C4-2B (cell line): ENCODE data around the gene PCNX3.
"Not testable (repeated sequence)": the region's sequence is repeated elsewhere in the genome, so short reads cannot be mapped to it uniquely, and the experiment has no call there.

Experiments used
- H3K27ac ChIP-seq: fragments of 450-650 bp; 2 replicates; pipeline ENCODE4 v1.5.1; 2017
- CTCF ChIP-seq: fragments of 450-650 bp; conservative IDR thresholded peaks from 2 replicates; pipeline ENCODE4 v1.5.1; 2017; ENCODE audit warnings: mild to moderate bottlenecking
- ZFX ChIP-seq: fragments of 450-650 bp; IDR thresholded peaks from 2 replicates; pipeline ENCODE4 v1.6.1; 2017

Gene PCNX3

GRCh38 chr11:65654375-65655349 is 39.1 kb downstream of the PCNX3 start:
- H3K27ac ChIP-seq: peak overlapping the region; percentile 80
- TF ChIP-seq CTCF (no peak), ZFX (no peak)

GRCh38 chr11:65655570-65656332 is 40.2 kb downstream of the PCNX3 start:
- no peak overlapping the region for H3K27ac ChIP-seq
- TF ChIP-seq CTCF: no peak
- no peak for TF ChIP-seq ZFX

GRCh38 chr11:65657426-65657825 is 41.9 kb downstream of the PCNX3 start:
- TF ChIP-seq ZFX: no peak
- no peak for TF ChIP-seq CTCF

GRCh38 chr11:65658174-65659021 is 42.8 kb downstream of the PCNX3 start:
- no peak overlapping the region for H3K27ac ChIP-seq
- TF ChIP-seq ZFX (no peak), CTCF (no peak)

More at GRCh38 chr11:65657426-65657825, 41.9 kb downstream of the PCNX3 start:
- H3K27ac ChIP-seq: no peak overlapping the region

- TF ChIP-seq ZFX (no peak), CTCF (no peak)
Measured at GRCh38 chr11:65660038-65660437, 44.5 kb downstream of the PCNX3 start.

GRCh38 chr11:65660908-65661307 is 45.3 kb downstream of the PCNX3 start:
- not testable (repeated sequence) for H3K27ac ChIP-seq

More at GRCh38 chr11:65660038-65660437, 44.5 kb downstream of the PCNX3 start:
- no peak overlapping the region for H3K27ac ChIP-seq

GRCh38 chr11:65661599-65662246 is 46.1 kb downstream of the PCNX3 start:
- H3K27ac ChIP-seq: peak overlapping the region; percentile 86
- TF ChIP-seq CTCF (no peak), ZFX (no peak)
